Bronchial smooth muscle cell (primary cell): ENCODE data around the gene CNIH4. TPM values are rescaled to one million over a fixed set of nuclear protein-coding genes. Genes with fewer than 3 reads are reported as not detected.

Experiments
- total RNA-seq: library from RNA; depleted of rRNA; stranded (reverse); fragments of >200 nt; gene quantifications from 2 replicates; pipeline ENCODE4 v1.2.1, GENCODE V29; 2014

The CNIH4 gene
- 76.3 and 137 TPM in 2 replicates for total RNA-seq

GRCh38 chr1:224356685-224357625 lies at the start of gene CNIH4:
Gene CNIH4 (plus strand): TSS chr1:224356879. CDS start chr1:224356925, 46 bp downstream.

GRCh38 chr1:224329842-224330753 lies 26.6 kb upstream of the CNIH4 start, which contains the start of gene NVL:
Gene NVL (minus strand): TSS chr1:224330172. CDS start chr1:224330127, 45 bp downstream.

Other genes with a start within 250 kb of the CNIH4 start
- 22.7 and 24.8 TPM in 2 replicates for gene FBXO28, start 242.8 kb upstream of the CNIH4 start, total RNA-seq
- gene DEGS1, start 173.6 kb upstream of the CNIH4 start, total RNA-seq, result 30.1 and 45.6 TPM in 2 replicates
- gene NVL, start 26.7 kb upstream of the CNIH4 start, total RNA-seq, result 20.1 and 23.2 TPM in 2 replicates
- gene WDR26, start 77.9 kb downstream of the CNIH4 start, total RNA-seq, result 59.9 and 69.7 TPM in 2 replicates